HG02759 (cell line): ENCODE measurements around the gene NUP88.
A peak's percentile ranks its signal among the peaks of the same experiment; 100 is the strongest.

Experiments used
- ATAC-seq: cut with Tn5 transposase; IDR thresholded peaks from one replicate; pipeline ENCODE4 v1.9.1; 2021; ENCODE audit warnings: mild to moderate bottlenecking, moderate library complexity; ENCODE audit not compliant: unreplicated experiment

The NUP88 gene

DNA sequence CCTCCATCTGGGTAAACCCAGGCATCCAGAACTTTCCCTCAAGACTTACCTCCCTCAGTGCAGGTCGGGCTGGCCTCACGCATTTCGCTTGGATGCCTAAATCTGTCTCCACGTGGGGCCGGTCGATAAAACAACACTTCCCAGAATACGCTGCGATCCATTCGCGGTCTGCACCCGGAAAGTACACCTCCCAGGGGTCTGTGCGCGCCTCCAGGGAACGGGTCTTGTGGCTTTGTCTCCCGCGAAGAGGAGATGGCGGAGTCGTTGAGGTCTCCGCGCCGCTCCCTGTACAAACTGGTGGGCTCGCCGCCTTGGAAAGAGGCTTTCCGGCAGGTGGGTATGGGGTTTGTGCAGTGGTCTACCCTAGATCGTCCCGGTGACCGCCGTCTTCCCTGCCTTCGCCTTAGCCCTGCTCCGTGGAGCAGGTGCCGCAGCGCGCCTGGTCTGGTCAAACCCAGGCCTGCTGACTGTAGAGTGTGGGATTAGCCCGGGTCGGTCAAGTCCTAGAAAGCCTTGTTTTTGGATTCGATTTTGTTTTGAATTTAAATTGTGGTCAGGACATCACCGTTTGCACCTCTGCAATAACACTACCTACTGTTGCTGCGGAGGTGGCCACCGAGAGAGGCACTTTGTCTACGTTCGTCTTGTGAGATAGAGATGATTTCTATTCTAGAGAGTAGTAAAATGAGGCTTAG is 644 bp upstream of the NUP88 start, which contains the start of gene RPAIN:
TSS of gene RPAIN (plus strand) at position 224 of the 695 bp plus-strand sequence. CDS start at position 253, 29 bp downstream.
- peak; percentile 61 for ATAC-seq

- ATAC-seq = peak; percentile 25
Observed at GRCh38 chr17:5418858-5419355, 555 bp downstream of the NUP88 start.

DNA sequence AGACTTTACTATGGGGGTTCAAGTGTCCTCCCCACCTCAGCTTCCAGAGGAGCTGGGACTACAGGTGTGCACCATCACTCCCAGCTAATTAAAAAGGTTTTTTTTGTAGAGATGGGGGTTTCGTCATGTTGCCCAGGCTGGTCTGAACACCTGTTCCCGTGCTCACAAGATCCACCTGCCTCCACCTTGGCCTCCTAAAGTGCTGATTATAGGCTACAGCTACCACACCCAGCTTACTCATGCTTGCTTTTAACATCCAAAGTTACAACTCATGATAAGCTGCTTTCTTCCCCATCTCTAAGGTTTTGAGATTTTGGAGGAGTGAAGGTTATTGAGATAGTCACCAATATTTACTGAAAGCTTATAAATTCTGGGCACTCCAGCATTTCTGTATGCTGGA is 2.6 kb downstream of the NUP88 start:
- no peak for ATAC-seq

- no peak for ATAC-seq
Observed at GRCh38 chr17:5413682-5414081, 5.8 kb downstream of the NUP88 start.

DNA sequence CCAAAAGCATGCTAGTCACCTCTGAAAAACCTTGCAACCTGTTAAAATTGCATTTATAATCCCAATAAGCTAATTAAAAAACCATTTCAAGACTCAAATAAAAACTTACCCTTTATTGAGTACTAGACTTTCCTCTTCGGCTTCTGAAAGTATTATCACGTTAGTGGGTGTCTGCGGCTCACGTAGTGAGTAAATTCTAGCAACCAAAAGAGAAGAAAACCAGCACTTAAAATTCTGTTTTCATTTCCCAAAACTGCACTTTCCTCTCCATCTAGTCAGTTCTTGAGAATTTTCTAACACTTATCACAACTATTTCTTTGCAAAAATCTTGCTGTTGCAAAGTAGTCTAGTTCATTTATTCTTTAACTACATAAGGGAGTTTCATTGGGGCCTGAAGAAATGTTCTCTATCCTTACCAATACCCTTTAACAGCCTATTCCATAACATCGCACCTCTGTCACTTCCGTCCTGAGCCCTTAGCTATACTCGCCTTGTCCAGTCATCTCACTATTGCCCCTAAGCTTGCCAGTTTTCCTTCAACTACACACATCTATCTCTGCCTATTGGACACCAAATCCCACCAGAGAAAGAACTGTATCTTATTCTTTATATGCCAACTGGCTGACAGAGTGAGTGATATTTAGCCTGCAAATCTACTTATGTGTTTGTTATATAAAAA is 8.7 kb downstream of the NUP88 start:
- ATAC-seq = no peak

- no peak for ATAC-seq
Observed at GRCh38 chr17:5408186-5408585, 11.3 kb downstream of the NUP88 start.

GRCh38 chr17:5405400-5405799 is 14.1 kb downstream of the NUP88 start:
- no peak for ATAC-seq

DNA sequence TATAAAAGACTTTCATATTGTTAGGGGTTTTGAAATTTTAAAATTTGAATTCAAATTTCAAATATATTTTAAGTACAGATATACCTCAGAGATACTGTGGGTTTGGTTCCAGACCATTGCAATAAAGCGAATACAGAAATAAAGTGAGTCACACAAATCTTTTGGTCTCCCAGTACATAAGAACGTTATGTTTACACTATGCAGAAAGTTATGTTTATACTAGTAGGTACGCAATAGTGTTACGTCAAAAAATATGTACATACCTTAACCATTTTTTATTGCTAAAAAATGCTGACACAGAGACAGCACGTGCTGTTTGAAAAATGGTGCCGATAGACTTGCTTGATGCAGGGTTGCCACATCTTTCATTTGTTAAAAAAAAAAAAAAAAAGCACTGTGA is 19.7 kb downstream of the NUP88 start:
- no peak for ATAC-seq

GRCh38 chr17:5396612-5397011 is 22.9 kb downstream of the NUP88 start:
- no peak for ATAC-seq

- ATAC-seq = no peak
Observed at GRCh38 chr17:5391678-5392077, 27.8 kb downstream of the NUP88 start.

DNA sequence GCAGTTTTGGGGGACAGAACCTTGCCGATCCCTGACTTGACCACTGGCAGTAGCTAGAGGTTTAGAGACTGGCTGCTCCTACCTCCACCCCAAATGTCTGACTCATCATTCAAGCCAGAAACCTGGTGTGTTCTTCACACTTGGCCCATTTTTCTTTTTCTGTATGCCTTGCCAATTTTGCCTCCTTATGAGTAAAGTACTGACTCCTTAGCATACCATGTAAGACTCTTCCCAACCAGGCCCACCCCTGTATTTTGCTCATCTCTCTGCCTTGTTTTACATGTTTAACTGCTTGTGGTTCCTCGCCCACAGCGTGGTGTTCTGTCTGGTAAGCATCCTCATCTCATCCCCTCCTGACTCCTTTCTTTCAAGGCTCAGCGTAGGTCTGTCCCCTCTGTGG is 37.9 kb downstream of the NUP88 start:
- ATAC-seq = no peak

GRCh38 chr17:5380491-5381135 is 38.8 kb downstream of the NUP88 start:
- no peak for ATAC-seq

DNA sequence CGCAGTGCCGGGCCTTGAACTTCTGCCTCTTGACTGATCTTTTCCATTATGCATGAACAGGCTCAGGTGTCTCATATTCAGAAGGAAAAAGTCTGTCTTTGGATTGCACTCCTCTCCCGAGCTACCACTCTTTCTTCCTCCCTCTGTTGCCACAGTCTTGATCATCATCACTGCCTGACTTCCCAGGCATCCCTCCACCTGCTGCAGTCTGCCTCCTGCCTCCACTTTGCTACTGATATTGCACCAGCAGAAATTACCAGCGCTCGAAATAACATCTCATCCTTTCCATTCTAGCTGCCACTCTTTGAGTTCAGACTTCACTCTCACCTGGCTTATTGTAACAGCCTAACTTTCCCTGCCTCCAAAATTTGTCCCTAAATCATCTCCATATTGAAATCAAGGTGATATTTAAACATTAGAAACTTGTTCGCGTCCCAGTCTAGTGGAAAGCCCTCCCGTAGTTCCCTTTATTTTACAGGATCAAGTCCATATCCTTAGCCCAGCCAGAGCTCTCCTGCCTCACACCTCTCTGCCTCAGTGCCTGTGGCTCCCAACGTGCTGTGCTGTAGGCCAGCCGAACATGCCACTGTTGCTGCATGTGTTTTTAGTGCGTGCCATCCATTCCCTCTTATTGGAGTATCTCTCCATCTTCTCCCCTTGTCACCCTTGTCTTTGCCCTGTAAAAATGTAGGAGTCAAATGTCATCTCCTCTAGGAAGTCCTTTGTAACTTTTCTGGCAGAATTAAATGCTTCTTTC is 39.9 kb downstream of the NUP88 start:
- ATAC-seq = no peak

DNA sequence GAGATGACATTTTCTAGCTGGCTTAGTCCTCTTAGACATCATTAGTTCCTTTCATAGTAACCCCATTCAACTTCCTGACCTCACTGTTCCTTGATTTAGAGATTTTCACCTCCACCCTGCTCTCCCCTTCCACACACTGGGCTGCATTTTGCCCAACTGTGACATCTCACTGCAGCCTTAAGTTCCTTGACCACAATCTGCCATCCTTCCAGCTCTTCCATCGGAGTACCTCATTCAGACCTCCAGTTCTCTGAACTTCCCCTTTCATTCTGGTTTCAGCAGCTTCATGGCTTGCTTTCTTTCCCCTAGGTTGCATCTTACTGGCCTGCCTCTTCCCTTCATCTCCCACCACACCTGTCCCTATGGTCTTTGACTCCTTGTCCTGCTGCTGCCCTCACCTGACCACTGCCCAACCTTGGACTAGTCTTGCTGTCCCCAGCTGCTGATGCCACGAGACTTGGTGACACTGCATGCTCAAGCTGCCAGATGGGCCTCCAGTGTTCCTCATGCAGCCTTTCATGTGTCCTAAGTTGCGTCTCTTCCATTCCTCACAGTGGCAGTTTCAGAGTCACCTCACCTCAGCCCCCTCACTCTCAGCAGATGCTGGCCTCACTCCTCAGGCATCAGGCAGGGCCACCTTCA is 40.8 kb downstream of the NUP88 start:
- no peak for ATAC-seq

DNA sequence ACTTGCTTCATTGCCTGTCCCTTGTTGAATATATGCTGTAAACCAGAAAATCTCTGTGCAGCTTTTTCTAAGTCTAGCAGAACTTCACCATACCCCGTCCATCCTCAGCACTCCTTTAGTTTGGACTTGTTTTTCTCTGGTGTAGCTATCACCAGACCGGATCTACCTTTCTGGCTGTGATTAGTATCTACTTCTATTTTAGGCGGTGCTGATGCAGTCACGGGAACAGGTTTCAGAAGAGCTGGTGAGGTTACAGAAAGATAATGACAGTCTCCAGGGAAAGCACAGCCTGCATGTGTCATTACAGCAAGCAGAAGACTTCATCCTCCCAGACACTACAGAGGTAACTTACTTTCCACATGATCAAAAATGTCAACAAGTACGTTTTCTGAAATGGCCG is 46.4 kb downstream of the NUP88 start:
- ATAC-seq = no peak

DNA sequence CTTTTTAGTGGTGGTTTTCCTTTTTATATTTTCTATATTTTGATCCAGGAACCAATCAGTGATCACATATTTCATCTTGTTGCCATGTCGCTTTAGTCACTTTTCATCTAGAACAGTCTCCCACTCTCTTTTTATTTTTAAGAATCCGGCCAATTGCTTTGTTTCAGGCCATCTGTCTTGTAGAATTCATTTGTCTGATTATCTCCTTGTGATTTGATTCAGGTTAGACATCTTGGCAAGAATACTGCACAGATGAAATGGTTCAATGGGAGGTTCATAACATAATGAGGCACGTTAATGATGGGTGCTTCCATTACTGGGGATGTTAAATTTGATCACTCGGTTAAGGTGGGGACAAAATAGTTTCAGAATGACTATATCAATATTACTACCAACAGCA is 49.1 kb downstream of the NUP88 start:
- no peak for ATAC-seq

DNA sequence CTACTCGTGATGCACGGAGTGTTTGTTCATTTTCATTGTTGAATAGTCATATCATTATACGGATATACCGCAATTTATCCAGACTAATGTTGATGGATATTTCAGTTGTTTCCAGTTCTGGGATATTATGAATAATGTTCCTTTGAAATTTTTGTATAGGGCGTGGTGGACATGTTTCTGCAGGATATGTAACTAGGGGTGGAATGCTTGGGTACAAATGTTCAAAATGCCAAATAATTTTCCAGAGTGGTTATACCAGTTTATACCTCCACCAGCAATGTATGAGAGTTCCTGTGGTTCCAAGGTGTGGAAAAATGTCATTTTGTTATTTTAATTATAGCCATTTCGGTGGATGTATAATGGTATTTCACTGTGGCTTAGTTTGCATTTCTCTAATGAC is 53.6 kb downstream of the NUP88 start:
- ATAC-seq = no peak

- ATAC-seq = no peak
Observed at GRCh38 chr17:5364696-5365095, 54.8 kb downstream of the NUP88 start.

DNA sequence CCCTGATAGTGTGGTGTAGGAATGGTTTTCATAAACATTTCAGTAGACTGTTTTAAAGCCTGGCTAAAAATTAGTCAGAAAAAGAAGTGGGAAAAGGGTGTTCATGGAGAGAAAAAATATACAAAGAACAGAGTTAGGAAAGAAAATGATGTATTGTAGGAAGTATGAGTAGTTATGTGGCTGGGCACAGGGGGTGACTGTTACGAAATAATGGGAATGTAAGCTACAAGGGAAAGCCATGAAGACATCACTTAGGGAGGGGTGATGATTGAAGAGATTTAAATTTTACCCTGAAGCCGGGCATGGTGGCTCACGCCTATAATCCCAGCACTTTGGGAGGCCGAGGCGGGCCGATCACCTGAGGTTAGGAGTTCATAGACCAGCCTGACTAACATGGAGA is 55.3 kb downstream of the NUP88 start:
- ATAC-seq = no peak

GRCh38 chr17:5362162-5362811 is 57.2 kb downstream of the NUP88 start:
- ATAC-seq = no peak
